Transverse colon (tissue), 4 donors: ENCODE data around the gene PTH2.

ENCODE experiments used
- CTCF ChIP-seq, 5 experiments: fragments of 200-600 bp in 3 of 5; fragments of 450-650 bp in 2 of 5; sonication (generic) in 3 of 5; IDR thresholded peaks; 1 replicate in 2 of 5; 2 replicates in 3 of 5; pipeline ENCODE4 v1.5.1; 2016 to 2017; ENCODE audit warnings: antibody characterized with exemption in 5 of 5, inconsistent platforms in 3 of 5, mild to moderate bottlenecking in 2 of 5, moderate library complexity in 1 of 5
- EP300 ChIP-seq: sonication (generic); formaldehyde crosslinking; IDR thresholded peaks from one replicate; pipeline ENCODE4 v1.6.1; 2017; ENCODE audit warnings: antibody characterized with exemption, low read depth
- POLR2A ChIP-seq: fragments of 450-650 bp; IDR thresholded peaks from one replicate; pipeline ENCODE4 v1.6.1; 2016; ENCODE audit warnings: antibody characterized with exemption, mild to moderate bottlenecking, moderate library complexity
- POLR2AphosphoS5 ChIP-seq, 3 donors: sonication (generic); formaldehyde crosslinking; IDR thresholded peaks; one replicate each; pipeline ENCODE4 v1.6.1; 2016; ENCODE audit warnings: antibody characterized with exemption in 3 of 3

DNA sequence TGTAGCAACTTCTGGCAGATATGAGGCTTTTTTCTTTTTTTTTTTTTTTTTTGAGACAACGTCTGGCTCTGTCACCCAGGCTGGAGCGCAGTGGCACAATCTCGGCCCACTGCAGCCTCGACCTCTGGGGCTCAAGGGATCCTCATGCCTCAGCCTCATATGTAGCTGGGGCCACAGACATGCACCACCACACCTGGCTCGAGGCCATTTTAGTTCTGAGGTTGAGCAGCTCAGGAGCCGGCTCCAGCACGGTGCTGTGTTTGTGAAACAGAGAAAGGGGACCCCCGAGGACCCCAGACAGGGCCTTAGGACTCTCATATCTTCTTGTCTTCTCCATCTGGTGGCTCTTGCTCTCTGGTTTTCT, 47.4 kb upstream of the PTH2 start:
- TF ChIP-seq CTCF (IDR thresholded peaks at IDR 0.05) (peak in 1 of 5 experiments; percentile 2), POLR2AphosphoS5 (IDR thresholded peaks at IDR 0.05) (no peak), POLR2A (no peak), EP300 (no peak)
